GM18526 (cell line): ENCODE results near the gene NHLRC4.
A peak's percentile ranks its signal among the peaks of the same experiment; 100 is the strongest.

Experiments
- POLR2A ChIP-seq: IDR thresholded peaks from 3 replicates; pipeline ENCODE4 v1.6.1; 2011; ENCODE audit not compliant: insufficient read length; ENCODE audit errors: extremely low read depth

The NHLRC4 gene

DNA sequence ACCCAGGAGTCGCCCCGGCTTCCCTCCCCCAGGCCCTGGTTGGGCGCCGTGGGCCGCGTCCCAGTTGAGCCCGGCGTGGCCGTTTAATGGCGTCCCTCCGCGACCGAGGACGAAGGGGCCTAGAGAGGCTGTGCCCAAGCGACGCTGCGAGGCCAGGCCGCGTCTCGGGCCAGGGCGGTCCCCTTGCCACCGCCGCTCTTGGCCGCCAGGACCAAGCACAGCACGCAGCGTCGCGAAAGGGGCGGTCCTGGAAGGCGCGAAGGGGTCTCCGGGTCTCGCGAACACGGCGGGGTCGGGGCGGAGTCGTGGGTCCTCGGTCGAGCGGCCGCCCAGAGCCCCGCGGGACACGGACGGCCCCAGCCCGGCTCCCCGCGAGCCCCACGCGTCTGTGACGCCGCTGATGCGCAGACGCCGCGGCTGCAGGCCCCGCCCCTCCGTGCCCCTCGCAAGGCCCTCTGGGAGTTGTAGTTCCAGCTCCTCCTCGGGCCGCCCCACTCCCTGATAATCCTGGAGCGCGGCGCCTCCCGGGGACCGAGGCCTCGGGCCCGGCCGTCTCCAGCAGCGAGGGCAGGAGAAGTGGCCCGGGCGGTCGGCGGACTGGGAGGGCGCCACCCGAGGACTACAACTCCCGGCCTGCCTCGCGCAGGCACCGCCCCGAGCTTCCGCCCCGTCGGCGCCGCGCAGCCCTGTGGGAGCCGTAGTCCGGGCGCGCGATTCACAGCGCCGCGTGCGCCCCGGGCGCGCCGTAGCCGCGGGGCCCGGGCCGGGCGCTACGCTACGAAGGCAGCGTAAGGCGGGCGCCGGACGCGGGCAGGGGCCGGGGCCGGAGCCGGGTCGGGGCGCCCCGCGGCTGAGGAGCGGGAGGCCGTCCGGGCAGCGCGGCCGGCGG, 39.5 kb upstream of the NHLRC4 start, which contains the start of gene CAPN15:
Gene CAPN15, plus strand, starts transcription at position 698 of the 889 bp plus-strand sequence. CDS start 19,127 bp downstream, outside the sequence.
- TF ChIP-seq POLR2A, result peak; percentile 66

DNA sequence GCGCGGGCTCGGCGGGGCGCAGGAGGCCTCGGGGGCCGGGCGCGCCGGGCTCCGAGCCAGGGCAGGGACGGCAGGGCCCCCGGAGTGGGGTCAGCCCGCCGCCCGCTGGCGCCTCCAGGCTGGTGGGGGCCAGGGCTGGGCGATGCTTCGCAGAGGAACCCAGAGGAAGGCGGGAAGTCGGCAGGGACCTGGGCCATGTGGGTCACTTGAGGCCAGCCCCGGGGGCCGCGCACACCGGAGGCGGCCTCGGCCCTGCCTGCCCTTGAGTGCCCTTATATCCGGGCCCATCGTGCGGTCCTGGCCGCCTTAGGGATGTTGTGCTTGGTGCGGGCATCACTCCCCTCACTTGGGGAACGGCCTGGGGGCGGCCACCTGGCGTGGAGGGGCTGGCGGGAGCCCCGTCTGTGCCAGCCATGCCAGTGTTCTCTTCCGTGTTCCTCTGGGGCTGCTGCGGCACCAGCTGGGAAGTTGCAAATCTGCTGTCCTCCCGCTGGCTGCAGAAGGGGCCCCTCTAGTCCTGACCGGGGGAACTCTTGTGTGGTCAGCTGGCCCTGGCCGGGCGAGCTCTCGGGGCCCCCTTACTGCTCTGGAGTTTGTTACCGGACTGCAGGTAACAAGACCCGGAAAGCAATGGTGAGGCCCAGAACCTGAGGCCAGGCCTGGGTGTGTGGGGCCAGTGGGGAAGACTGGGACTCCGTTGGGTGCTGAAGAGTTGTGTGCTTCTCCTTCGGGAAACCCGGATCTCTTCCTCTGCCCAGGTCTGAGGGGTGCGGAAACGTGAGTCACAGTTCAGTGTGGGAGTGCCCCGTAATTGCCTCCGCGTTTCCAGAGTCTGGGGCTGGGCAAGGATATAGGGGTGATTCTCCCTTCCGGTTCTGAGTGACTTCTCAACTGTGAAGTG, 38.4 kb upstream of the NHLRC4 start:
- TF ChIP-seq POLR2A, result peak; percentile 5

DNA sequence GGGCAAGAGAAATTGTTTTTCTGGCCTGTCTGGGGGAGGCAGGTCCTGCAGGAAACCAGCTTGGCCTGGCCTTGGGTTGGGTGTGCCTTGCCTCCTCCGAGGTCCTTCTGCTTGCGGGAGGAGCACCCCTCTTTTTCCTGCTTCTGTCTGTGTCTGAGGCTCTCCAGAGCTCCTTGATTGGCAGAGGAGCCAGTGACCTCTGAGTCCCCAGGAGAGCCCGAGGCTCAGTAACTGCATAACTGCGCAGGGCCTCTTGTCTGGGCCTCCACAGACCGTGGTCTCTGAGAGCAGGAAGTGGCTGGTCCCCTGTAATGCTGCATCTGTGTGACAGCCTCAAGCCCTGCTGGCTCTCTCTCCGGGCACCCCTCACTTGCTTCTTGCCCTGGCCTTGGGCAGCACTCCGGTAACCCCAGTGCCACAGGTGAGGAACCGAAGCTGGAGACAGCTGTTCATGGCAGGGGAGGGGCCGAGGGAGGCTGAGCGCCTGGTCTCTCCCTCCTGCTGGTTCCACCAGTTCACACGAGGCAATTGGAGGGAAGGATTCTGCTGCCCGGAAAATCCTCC, 37.7 kb upstream of the NHLRC4 start:
- TF ChIP-seq POLR2A, result no peak

DNA sequence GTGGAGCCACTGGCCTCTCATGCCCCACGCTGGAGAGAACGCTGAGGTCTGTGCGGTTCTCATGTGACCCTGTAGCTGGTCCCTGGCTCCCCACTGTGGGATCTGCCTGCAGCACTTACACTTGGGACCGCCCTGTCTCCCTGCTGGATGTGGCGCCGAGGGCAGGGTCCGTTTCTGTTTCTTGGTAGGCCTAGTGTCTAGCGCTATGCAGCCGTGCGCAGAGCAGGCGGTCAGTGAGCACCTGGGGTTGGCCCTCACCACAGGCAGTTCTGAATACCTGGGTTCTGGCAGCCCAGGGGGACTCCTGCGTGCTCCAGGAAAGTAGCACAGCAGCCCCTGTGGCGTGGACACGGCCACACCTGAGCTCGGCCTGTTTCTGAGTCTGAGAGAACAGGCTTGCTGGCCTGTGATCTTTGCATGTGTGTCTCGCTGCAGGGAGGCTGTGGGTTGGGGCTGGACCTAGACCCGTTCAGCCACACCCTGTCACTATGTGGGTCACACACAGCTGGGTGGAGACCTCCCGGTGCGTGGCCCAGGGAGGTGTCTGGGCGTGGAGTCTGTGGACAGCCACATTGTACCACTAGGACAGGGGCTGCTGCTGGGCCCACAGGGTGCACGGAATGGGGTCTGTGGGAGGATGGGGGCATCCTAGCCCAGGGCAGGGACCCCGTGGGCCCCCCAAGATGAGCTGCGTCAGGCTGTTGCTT, 36.5 kb upstream of the NHLRC4 start:
- TF ChIP-seq POLR2A, result no peak

DNA sequence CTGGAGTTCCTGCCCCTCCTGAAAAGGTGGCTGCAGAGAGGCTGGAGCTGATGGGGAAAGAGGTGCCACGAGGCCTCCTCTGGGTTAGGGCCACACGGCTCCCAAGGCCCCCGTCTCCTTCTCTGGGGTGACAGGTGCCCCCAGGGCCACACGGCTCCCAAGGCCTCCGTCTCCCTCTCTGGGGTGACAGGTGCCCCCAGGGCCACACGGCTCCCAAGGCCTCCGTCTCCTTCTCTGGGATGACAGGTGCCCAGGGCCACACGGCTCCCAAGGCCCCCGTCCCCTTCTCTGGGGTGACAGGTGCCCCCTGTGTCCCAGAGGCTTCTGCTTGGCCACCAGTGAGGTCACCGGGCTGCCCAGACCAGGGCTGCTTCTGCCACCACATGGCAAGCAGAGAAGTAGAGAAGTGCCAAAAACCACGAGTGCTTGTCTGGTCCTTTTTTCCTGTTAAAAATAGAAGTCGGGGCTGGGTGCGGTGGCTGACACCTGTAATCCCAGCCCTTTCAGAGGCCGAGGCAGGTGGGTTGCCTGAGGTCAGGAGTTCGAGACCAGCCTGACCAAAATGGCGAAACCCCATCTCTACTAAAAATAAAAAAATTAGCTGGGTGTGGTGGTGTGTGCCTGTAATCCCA, 35.2 kb upstream of the NHLRC4 start:
- no peak for TF ChIP-seq POLR2A

DNA sequence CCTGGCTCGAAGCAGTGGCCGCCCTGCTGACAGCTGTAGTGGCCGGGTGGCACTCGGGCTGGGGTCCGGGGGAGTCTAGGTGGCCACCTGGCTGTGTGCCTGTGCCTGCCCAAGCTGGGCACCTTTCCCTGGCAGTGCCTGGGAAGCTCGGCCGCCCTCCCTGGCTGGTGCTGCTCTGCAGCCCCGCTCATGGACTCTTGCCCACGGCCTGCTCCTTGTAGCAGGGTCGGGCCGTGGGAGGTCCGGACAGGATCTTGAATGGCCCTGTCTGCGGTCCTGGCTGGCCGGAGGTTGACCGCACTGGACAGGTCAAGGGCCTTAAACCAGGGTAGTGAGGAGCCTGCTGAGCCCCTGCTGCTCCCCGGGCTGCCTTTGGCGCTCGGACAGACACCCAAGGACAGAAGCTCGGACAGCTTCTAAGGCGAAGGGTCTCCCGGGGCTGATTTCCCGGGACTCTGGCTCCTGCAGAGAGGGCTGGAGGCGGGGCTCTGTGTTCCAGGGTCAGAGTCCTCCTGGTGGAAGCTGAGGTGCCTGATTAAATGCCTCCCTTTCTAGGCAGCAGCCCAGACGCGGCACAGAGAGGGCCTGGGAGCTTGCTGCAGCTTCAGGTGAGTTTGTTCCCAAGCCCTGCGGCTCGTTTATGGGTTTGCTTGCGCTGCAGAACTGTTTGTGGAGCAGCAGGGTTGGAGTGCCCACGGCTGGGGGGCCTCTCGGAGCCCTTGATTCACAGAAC, 33.2 kb upstream of the NHLRC4 start:
- TF ChIP-seq POLR2A, result no peak

DNA sequence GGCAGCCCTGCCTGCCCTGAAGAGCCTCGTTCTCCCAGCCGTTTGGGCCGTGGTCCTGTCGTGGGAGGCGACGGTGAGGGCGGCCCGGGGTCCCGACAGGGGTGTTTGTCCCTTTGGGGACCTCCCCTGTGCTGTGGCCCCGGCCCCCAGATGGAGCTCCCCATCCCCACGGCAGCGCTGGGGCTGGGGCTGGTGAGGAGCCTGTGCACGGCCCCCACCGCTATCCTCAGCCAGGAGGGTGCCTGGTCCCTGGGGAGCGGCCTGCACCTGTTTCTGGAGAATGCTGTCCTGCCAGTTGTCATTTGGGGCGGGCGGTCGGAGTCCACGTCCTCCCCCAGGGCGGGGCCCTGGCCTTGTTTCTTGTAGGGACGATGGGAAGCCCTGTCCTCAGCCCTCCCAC, 32.7 kb upstream of the NHLRC4 start:
- TF ChIP-seq POLR2A, result no peak

DNA sequence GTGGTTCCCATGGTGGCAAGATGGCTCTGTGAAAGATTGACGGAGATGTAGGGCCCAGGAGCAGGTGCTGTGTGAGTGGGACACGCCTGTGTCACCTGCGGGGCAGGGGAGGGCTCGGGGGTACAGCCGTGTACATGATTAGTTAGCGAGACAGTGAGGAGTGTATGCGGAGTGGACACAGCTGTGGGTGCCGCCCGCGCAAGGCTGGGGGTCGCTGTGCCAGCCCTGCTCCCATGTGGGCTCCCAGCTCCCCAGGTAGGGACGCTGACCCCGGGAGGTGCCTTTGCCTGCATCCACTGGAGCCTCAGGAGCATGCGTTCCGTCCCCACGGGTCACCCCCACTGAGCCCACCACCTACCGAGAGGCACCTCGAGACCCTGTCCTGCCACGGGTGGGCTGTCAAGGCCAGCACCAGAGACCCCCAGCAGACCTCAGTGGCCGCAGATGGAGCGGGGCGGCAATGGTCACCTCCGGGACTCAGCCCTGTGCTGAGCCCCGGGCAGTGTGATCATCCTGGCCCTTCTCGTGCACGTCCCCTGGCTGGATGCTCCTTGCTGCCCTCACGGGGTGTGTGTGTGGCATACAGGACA, 31.9 kb upstream of the NHLRC4 start:
- no peak for TF ChIP-seq POLR2A

DNA sequence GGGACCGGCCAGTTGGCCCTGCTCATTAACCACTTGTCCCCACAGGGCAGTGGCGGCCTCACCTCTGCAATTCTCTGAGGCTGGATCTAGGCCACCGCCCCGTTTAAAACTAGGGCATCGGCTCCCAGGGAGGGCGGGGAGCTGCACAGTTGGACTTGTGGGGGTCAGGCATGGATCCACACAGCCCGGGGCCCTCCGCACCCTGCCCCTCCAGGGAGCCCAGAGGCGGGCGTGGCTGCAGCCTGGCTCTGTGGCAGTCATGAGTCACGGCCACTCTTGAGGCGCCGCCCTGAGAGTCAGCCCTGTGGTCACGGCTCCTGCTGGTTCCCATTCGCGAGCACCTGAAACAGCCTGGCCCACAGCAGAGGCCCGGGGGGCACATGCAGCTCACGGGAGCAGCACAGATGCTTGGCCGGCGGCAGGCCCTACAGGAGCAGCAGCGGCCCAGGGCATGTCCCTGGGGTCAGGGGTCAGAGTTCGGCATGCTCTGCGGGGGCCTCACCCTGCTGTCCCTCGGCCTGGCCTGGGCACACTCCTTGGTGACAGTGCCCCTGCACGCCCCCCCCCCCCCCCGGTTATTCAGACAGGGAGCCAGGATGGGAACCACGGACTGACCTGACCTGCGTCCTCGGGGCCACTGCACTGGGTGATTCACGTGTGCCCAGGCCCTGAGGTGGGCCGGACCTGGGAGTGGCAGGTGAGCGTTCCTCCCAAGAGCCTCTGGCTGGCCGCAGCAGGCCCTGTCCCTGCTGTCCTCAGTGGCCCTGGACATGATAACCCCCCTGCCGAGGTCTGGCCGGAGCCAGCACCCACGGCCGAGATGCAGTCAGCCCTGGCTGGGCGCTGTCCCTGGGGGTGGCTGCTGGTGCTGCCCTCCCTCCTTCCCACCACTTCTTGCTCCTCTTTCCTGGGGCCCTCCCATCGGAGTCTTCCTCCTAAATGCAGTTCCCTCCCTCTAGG, 31.1 kb upstream of the NHLRC4 start:
- TF ChIP-seq POLR2A, result no peak

DNA sequence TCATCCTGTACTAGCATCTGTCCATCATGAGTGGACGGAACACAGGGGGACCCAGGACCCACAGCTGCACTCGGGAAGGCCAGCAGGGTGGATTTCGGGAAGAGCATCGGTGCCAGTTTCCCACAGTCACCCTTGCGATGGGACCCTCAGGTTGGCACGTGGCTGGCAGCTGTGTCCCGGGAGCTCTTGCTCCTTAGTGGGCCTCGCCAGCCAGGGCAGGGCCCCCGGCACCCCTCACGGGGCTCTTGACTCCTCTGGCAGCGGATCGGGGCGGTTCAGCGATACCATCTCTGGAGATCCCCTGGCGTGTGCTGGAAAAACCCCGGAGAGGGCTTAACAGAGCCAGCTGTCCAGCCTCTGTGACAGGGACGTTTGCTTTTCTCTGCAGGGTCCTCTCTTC, 30.1 kb upstream of the NHLRC4 start:
- no peak for TF ChIP-seq POLR2A

DNA sequence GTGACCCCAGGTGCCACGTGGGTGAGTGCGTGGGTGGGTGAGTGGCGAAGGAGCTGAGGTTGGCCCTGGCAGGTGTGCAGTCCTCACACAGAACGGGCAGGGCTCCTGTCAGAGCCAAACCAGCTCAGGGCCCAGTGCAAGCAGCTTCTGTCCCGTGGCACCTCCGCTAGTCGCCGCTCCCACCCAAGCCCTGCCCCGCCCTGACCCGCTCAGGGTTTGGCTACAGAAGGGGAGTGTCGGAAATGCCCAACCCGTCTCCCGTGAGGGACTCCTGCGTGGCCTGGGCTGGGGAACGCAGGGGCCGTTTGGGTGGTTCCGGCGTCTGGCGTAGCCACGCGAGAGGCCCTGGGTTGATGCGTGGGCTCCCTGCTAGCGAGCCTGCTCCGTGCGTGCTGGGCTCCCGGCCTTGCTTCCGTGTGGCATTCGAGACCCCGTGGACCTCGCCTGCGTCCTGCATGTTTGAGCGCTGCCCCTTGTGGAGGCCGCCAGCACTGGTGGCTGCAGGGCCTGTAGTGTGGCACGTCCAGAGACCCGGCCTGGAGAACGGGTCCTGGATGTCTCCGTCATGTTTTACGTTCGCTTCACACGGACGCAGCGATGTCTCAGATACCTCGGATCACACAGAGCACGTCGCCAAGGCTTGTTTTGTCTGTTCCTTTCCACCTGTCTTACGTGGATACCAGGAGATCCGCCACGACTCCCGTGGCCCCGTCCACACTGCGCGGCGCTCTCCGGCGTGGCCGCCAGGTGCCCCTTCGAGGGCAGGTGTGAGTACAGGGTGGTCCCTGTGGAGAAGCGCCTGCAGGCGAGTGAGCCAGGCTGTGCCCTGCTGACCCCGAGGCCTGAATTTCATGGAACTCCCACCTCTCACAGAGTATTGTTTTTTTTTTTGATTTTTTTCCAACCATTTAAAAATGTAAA, 29.1 kb upstream of the NHLRC4 start:
- TF ChIP-seq POLR2A, result no peak
